HG03196 (cell line): Measurements from ENCODE around the gene DSG1.
"Not testable (repeated sequence)": the region's sequence is repeated elsewhere in the genome, so short reads cannot be mapped to it uniquely, and the experiment has no call there.

Experiments used
- ATAC-seq: cut with Tn5 transposase; IDR thresholded peaks from one replicate; pipeline ENCODE4 v1.9.1; 2021; ENCODE audit not compliant: unreplicated experiment

DSG1 gene

DNA sequence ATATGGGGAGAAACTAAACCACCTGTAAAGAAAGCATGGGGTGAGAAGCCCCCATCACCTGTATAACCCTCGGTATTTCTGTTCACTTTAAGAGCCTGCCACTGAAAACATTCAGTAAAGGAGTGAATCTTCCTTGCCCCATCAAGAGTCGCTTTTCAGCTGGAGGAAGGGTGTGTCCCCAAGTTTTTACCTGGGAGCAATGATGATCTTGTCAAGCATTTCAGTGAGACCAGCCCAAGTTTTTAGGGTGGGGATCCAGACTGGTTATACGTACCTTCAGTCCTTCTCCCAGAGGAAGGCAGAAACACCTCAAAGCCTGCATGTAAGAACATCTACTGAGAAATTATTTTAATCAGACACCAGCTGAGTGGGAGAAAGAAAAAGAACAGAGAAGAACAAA, at the start of gene DSG1:
Gene DSG1 (plus strand): TSS at position 301 of the 400 bp plus-strand sequence. CDS start 141 bp downstream, outside the sequence.
- no peak for ATAC-seq

DNA sequence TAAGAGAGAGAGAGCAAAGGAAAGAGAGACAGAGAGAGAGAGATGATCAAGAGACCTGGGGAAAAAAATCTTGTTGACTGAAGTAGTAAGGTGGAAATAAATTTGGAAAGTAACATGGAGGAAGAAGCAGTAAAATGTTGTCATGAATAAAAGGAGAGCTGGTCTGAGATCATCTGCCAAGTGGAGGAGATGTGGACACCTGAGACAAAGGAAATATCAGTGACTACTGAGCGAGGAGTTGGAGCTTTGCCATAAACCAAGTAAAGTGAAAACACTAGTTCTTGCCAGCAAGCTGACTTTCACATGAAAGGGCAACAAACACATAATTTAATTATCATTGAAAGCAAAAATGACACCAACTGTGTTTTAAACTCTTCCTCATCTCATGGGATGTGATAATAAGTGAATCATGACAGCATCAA, 49.0 kb upstream of the DSG1 start:
- no peak for ATAC-seq

DNA sequence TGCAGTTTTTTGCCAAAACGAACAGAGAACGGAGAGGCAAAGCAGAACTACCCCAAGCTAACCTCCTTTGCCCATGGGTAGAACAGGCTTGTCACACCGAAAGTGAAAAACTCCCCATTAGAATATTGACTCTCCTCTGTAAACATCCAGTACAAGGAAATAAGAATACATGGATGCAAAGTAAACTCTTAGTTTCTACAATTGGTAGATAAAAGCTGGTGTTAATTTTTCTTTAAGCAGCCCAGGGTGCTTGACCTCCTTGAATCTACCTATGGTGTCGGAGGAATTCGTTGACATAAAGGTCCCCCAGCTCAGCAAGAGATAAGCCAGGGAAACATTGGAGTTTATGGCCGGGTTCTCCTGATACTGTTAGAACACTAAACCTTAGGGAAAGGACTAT, 48.4 kb upstream of the DSG1 start:
- ATAC-seq = no peak

DNA sequence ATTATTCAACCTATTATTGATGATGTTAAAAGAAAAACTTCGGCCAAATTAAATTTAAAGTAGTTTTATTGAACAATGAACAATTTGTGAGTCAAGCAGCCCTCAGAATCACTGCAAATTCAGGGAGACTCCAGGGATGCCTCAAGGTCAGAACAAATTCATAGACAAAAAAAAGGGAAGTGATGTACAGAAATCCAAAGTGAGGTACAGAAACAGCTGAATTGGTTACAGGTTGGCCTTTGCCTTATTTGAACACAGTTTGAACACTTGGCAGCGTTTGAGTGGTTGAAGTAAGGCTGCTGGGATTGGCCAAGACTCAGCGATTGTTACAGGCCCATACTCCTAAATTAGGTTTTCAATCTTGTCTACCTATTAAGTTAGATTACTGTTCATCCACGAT, 47.4 kb upstream of the DSG1 start:
- no peak for ATAC-seq

DNA sequence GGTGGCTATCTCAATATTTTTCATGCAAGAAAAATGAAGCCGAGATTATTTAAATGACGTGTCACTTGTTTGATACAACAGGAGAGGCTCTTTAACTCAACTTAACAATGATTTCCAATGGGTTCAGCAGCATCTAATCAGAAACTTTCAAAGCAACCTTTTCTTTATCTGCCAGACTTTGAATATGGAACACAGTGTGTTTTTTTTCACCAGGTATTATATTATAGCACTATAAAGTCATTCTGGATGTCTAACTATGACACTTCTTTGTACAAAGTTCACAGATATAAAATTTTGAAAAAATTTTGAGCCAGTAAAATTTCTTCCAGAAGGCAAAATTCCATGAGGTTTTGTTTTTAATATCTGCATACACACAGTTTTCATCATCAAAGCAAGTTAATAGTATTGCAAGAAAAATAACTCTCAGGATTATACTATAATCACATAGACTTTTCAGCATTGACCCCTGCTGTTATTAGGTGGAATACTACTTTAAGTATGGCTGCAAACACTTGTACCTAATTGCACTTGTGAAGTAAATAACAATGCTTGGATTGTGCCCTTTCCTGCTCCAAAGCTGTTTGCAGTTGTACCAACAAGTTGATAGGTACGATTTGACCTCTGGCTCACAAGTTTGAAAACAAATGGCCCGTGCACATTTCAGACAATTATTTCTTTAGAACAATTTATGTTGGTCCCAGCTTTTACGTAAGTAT, 44.0 kb upstream of the DSG1 start:
- ATAC-seq = no peak

DNA sequence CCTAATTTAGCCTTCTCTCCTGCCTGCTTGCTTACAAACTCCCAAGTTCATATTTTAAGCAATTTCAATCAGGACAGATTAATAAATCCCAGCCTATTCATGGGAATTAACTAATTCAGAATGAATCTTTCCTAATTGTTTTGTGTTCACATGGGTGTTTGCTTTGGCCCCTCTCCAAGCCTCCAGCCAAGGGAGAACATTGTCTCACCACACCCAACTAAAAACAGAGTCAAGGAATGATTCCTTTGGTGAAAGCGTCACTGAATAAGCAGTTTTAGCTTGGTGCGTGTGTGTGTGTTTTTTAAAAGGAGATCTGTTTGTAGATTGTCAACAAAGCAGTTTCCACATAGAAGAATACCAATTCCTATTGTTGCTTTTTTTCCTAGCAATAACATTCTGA, 43.0 kb upstream of the DSG1 start:
- no peak for ATAC-seq

DNA sequence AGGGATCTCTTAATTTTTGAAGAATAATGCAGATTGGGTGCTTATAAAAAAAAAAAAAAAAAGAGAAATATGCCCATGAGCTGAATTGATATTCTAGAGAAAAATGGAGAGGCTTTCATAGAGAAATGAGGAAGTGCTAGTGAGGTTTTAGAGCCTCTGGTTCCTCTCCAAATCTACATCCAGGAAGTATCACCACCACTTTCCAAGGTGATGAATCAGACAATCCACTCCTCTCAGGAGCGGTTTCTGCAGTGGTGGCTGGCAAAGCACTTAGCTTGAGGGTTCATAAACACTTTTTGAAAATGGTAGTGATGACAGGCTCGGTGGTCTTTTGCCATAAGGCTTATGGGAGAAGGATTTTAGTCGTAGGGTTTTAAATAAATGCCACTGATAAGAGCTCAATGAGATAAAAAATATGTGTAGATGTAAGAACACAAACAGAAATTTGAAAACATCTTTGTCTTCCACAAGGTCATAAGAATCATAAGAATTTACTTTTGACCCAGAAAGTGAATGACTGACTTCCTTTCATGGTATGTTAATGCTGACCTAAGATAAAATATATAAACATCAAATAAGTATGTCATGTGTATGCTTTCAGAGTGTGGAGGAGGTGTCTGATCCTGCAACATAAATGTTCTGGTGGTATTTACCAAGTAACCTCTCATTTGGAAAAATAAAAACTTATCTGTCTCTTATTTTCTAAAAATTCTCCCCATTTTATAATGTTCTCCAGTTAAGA, 42.1 kb upstream of the DSG1 start:
- no peak for ATAC-seq

DNA sequence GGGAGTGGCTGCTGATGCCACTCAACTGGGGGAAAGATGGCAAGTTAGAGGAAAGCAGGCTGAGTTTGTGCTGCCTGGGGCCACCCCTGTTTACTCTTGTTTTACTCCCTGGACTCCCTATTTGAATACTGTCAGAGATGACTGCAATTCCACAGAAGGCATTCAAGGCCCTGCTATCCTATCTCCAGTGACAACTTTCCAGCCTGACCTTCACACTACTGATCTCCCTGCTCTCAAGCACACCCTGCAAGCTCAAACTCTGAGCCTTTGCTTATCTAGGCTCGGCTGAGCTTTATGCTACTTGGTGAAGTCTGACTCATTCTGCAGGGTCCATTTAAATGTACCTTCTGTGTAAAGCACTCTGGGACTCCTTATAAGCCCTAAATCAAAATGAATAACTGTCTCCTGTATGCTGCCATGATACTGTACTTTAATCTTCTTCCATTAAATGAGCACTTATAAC, 39.3 kb upstream of the DSG1 start:
- ATAC-seq = no peak

DNA sequence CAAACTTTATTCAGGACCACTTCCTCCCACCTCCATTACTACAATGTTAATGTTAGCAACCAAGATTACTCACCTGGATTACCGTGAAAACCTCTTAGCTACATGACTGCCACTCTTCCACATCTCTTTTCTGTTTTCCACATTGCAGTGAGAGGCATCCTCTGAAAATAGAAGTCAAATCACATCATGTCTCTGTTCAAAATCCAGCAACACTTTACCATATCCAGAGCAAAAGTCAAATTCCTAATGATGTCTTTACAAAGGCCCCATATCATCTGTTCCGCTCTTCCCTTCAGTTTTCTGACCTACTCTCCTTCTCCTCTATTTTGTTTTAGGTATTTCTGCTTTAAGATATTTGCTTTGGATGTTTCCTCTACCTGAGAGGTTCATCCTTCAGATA, 37.5 kb upstream of the DSG1 start:
- no peak for ATAC-seq

DNA sequence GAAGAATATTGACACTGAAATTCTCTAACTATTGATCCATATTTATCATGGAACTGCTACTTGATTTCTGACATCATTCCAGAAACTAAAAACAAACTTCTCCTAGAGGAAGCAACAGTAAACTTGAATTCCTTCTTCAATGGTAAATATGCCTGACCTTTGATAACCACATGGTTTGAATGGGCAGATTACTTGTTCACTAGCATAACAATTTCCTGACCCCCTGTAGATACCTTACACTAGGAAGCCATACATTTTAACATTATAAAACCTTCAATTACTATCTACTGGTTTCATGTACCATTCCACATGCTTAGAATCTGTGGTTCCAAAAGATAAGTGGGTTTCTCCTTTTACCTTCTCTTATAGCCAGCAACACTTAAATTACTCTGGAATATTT, 36.5 kb upstream of the DSG1 start:
- no peak for ATAC-seq

DNA sequence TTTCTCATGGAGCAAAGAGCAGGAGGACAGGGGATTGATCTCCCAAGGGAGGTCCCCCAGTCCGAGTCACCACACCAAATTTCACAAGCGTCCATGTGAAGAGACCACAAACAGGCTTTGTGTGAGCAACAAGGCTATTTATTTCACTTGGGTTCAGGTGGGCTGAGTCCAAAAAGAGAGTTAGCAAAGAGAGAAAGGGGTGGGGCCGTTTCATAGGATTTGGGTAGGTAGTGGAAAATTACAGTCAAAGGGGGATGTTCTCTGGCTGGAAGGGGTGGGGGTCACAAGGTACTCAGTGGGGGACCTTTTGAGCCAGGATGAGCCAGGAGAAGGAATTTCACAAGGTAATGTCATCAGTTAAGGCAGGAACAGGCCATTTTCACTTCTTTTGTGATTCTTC, 28.5 kb upstream of the DSG1 start:
- not testable (repeated sequence) for ATAC-seq

DNA sequence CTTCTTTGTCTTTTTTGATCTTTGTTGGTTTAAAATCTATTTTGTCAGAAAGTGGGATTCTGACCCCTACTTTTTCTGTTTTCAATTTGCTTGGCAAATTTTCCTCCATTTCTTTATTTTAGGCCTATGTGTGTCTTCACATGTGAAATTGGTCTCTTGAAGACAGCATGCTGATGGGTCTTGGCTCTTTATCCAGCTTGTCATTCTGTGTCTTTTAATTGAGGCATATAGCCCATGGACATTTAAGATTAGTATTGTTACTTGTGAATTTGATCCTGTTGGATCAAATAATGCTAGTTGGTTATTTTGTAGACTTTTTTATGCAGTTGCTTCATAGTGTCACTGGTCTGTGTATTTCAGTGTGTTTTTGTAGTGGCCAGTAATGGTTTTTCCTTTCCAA, 26.3 kb upstream of the DSG1 start:
- no peak for ATAC-seq

DNA sequence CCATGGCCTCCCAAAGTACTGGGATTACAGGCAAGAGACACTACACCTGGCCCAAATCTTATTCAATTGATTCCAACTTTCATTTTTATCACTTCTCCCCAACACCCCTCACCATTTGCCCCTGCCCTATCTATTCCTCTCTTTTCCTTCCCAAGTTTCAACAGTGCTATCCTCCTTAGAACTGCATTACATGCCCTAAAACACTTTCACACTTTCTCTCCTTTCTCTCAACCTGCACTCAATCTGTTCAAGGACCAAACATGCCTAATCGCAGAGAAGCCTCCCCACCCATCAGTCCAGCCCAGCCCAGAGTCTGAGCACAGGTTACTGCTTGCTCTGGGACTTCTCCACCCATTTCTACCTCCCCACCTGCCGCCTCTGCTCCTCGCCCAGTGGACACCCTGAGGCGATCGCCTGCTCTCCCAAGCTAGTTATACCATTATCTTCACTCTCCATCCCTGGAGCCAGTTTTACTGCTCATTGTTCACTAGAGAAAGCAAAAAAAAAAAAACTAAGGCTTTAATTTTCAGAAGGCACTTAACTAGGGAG, 23.7 kb upstream of the DSG1 start:
- ATAC-seq = no peak

DNA sequence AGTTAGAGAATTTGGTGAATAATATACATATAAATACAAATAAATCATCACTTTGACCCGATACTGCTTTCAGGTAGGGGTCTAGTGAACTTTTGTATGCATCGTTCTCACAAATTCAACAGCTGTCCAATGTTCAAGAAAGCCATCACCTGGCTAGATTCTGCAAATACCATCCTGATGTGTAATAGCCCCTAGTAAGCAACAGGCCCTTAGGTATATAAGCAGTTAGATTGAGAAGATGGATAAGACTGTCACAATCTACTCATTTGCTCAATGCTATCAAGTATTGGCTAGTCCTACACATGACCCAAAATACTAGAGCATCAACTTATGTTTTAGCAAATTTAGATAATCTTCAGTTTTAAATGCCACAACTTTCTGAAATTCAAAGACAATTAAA, 20.7 kb upstream of the DSG1 start:
- ATAC-seq = no peak

DNA sequence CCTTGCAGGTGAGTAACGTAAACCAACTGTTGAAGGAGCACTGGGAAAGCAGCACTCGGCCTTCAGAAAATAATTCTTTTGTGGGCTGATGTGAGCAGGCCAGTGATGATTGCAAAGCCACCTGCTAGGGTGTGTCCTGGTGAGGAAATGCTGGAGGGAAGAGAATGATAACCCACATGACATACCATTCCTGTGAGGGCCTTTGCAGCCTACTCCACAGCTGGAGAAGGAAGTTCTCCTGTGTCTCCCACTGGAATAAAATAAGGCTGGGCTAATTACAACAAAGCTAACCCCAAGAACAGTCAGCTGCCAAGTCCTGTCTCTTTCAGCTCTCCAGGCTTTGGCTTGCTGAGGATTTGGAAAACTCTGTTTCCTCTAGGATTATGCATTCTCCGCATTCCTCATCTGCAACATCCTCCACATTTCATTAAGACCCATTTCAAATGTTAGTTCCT, 16.7 kb upstream of the DSG1 start:
- no peak for ATAC-seq

DNA sequence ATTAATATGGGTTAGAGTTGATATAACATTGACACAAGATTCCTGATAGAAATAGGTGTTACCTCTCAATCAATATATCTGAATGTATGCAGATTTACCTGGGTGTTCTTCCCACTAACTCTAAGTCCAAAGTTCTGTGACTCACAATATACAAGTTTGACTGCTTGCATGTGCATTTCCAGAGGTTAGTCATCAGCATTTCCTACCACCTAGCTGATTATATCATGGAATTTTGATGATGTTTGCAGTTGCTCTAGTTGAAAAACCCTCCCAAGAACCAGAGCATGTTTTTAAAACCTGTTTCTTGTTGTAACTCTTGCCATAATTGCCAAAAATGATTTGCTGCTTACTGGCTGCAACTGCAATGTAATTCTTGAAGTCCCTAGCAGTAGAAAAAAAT, 15.0 kb upstream of the DSG1 start:
- ATAC-seq = no peak

DNA sequence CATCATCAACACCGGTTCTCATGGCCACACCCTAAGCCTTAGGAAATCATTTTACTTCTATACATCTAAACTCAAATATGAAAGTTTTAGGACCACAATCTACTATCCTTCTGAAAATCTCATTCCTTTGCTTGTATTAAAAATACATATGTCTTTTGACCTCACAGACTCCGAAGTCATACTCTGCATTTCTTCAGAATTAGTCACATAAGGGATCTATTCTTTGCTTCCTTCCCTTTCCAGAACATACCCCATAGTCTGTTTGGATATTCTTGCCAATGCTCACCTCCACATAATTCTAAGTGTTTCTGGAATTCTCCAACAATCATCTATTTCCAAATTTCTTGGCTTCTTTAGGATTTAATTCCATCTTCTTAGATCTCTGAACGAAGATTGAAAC, 14.2 kb upstream of the DSG1 start:
- ATAC-seq = no peak

DNA sequence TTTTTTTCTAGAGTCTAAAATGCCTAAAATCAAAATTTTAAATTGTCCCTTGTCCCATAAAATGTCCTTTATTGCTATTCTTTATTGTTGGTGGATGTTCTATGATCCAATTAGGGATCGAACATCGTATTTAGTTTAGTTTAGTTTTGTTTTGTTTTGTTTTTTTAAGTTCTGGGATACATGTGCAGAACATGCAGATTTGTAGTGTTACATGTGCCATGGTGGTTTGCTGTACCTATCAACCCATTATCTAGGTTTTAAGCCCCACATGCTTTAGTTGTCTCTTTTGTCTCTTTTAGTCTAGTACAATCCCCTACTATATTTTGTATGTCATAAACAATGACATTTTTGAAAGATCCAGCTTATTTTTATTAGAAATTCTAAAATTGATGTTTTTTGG, 8.8 kb upstream of the DSG1 start:
- ATAC-seq = no peak

DNA sequence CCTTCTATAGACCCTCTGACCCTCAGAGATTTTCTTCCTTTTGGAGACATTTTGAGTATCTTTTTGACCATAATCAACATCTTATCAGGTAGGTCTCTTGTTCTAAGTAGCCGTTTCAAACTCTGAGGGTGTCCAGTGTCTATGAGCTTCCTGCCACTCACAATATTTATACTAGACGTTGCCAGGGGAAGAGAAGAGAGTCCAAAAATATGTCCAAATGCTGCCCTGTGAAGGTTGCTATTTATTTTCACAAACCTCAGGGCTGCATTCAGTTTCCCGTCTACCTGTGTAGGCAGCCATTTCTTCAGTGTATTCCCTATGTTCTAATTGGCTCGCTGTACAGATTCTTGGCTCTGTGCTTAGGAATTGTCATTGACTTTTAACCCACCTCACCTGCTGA, 986 bp upstream of the DSG1 start:
- no peak for ATAC-seq

DNA sequence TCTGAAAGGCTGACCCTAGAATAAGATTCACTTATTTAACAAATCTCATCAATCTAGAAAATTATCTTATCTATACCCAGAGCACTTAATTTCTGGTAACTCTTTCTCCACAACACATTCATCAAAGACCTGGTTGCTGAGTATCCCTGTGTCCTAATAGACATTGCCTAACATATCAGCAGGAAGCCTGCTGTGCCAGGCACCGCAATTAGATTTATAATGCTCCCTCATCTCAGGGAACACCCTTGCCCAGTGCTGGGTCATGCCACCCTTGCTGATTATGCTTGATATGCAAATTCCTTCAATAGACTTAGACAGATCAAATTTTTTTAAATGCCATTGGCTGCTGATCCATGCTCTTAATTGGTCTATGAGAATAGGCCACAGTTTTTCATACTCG, 3.8 kb downstream of the DSG1 start:
- no peak for ATAC-seq

DNA sequence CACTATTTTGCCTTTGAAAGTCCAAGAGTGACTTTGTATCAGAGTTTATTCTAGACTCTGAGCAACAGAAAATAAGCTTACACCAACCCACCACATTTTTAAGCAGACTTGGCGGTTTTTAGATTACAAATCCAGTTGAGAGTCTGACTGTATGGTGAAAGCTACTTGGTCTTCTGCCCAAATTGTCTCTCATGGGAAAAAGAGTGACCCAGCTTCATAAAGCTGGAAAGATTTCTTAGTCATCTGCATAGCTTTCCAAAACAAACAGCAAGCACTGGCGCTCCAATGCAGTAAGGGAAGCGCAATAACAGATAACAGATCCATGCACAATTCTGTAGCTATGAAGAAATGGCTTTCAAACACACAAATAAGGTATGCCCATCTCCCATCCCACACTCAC, 7.1 kb downstream of the DSG1 start:
- ATAC-seq = no peak

DNA sequence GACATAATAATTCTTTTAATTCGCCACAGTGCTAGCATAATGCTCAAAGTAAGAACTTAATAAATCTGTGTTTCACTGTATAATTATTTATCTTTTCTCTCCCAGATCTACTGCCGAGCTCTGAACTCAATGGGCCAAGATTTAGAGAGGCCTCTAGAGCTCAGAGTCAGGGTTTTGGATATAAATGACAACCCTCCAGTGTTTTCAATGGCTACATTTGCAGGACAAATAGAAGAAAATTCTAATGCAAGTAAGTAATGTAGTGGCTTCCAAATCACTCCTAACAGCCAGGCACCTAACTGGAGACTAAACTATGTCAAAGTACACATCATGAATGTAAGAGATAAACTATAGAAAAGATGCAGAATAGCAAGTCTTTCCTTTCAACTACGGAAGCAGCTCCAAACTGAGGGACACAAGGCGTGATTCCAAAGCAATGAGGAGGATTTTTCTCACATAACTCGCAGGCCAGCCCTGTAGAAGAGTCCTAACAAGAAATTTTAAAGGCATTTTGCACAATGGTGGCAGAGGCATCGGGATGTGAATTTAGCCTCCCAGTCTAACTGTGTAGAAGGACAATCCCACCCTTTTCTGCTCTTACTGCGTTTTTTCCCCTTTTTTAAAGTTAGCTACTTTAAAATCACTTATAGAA, 12.0 kb downstream of the DSG1 start:
- no peak for ATAC-seq
